Duodenal mucosa (tissue), 2 donors: ENCODE data around the gene QRICH2.
"Not testable (repeated sequence)": the region's sequence is repeated elsewhere in the genome, so short reads cannot be mapped to it uniquely, and the experiment has no call there.

Source experiments
- H3K27ac ChIP-seq: one replicate; pipeline ENCODE4 v1.7.0; 2013; ENCODE audit warnings: low read depth, low read length
- H3K27me3 ChIP-seq, 2 donors: one replicate each; pipeline ENCODE4 v1.7.0; 2013; ENCODE audit warnings: low read length in 2 of 2, control low read depth in 1 of 2; ENCODE audit not compliant: insufficient read depth in 2 of 2, control insufficient read depth in 1 of 2
- H3K36me3 ChIP-seq, 2 donors: one replicate each; pipeline ENCODE4 v1.7.0; 2013; ENCODE audit warnings: low read length in 2 of 2, control low read depth in 1 of 2; ENCODE audit not compliant: insufficient read depth in 2 of 2, control insufficient read depth in 1 of 2
- H3K4me1 ChIP-seq, 2 donors: one replicate each; pipeline ENCODE4 v1.7.0; 2013; ENCODE audit warnings: low read length in 2 of 2, control low read depth in 1 of 2; ENCODE audit not compliant: insufficient read depth in 2 of 2, control insufficient read depth in 1 of 2
- H3K4me3 ChIP-seq, 2 donors: one replicate each; pipeline ENCODE4 v1.7.0; 2013; ENCODE audit warnings: low read length in 2 of 2, low read depth in 1 of 2
- H3K9ac ChIP-seq, 2 donors: one replicate each; pipeline ENCODE4 v1.7.0; 2013; ENCODE audit warnings: low read length in 2 of 2, low read depth in 1 of 2
- H3K9me3 ChIP-seq, 2 donors: one replicate each; pipeline ENCODE4 v1.7.0; 2013; ENCODE audit warnings: low read length in 2 of 2, control low read depth in 1 of 2; ENCODE audit not compliant: control insufficient read depth in 1 of 2

Gene QRICH2

GRCh38 chr17:76247304-76247703 lies 60.8 kb downstream of the QRICH2 start:
- peaks cover 34 to 36% of the 10 kb centered on the region in 2 donors for H3K4me1 ChIP-seq
- H3K36me3 ChIP-seq, result no peaks in the 10 kb centered on the region
- H3K9ac ChIP-seq, result no peak overlapping the region
- no peaks in the 10 kb centered on the region for H3K27me3 ChIP-seq
- H3K9me3 ChIP-seq, result no peaks in the 10 kb centered on the region
- H3K4me3 ChIP-seq, result no peak overlapping the region
- no peak overlapping the region for H3K27ac ChIP-seq

- peak overlapping the region; percentile 4 to 44 for H3K9ac ChIP-seq
- H3K4me1 ChIP-seq, result peaks cover 29 to 33% of the 10 kb centered on the region in 2 donors
- no peaks in the 10 kb centered on the region for H3K9me3 ChIP-seq
- H3K4me3 ChIP-seq, result peak overlapping the region; percentile 18 to 33
- H3K27me3 ChIP-seq, result no peaks in the 10 kb centered on the region
- no peak overlapping the region for H3K27ac ChIP-seq
- no peaks in the 10 kb centered on the region for H3K36me3 ChIP-seq
Observed at GRCh38 chr17:76246080-76247066, 61.7 kb downstream of the QRICH2 start.

GRCh38 chr17:76244721-76245120 lies 63.4 kb downstream of the QRICH2 start:
- peaks cover 28 to 40% of the 10 kb centered on the region in 2 donors for H3K4me1 ChIP-seq

GRCh38 chr17:76243826-76244679 lies 64.0 kb downstream of the QRICH2 start:
- no peaks in the 10 kb centered on the region for H3K36me3 ChIP-seq
- H3K27ac ChIP-seq, result no peak overlapping the region
- no peaks in the 10 kb centered on the region for H3K27me3 ChIP-seq
- H3K4me1 ChIP-seq, result peaks cover 28 to 42% of the 10 kb centered on the region in 2 donors
- H3K9me3 ChIP-seq, result no peaks in the 10 kb centered on the region
- H3K9ac ChIP-seq, result no peak overlapping the region
- H3K4me3 ChIP-seq, result no peak overlapping the region

More at GRCh38 chr17:76244721-76245120, 63.4 kb downstream of the QRICH2 start:
- not testable (repeated sequence) for H3K9me3 ChIP-seq, H3K27me3 ChIP-seq, H3K27ac ChIP-seq, H3K9ac ChIP-seq, H3K4me3 ChIP-seq, H3K36me3 ChIP-seq

- Histone ChIP-seq H3K27ac (no peak overlapping the region), H3K4me1 (peaks cover 17 to 33% of the 10 kb centered on the region in 2 donors), H3K9me3 (no peaks in the 10 kb centered on the region), H3K9ac (peak overlapping the region in 1 of 2 donors; percentile 63), H3K27me3 (no peaks in the 10 kb centered on the region), H3K36me3 (no peaks in the 10 kb centered on the region), H3K4me3 (peak overlapping the region in 1 of 2 donors; percentile 82)
Observed at GRCh38 chr17:76241691-76242255, 66.3 kb downstream of the QRICH2 start.

- H3K4me1 ChIP-seq, result peaks cover 11 to 27% of the 10 kb centered on the region in 2 donors
- no peaks in the 10 kb centered on the region for H3K9me3 ChIP-seq
- no peaks in the 10 kb centered on the region for H3K27me3 ChIP-seq
- H3K27ac ChIP-seq, result no peak overlapping the region
- H3K9ac ChIP-seq, result peak overlapping the region; percentile 55 to 63
- H3K4me3 ChIP-seq, result peak overlapping the region; percentile 72 to 82
- H3K36me3 ChIP-seq, result no peaks in the 10 kb centered on the region
Observed at GRCh38 chr17:76241204-76241538, 66.9 kb downstream of the QRICH2 start.

GRCh38 chr17:76240461-76241203 lies 67.4 kb downstream of the QRICH2 start, which contains the start of gene RNF157:
Gene RNF157 (minus strand): TSS chr17:76240493. CDS start chr17:76240240, 253 bp downstream.
- Histone ChIP-seq H3K4me3 (peak within 1 kb of the TSS; percentile 72 to 82), H3K4me1 (peaks cover 7 to 22% of the 10 kb centered on the region in 2 donors), H3K36me3 (no peaks in the 10 kb centered on the region), H3K9ac (peak within 1 kb of the TSS; percentile 58 to 63), H3K27me3 (no peaks in the 10 kb centered on the region), H3K9me3 (no peaks in the 10 kb centered on the region), H3K27ac (no peak within 1 kb of the TSS)

- peak overlapping the region; percentile 58 to 62 for H3K9ac ChIP-seq
- peaks cover 7 to 20% of the 10 kb centered on the region in 2 donors for H3K4me1 ChIP-seq
- no peak overlapping the region for H3K27ac ChIP-seq
- H3K36me3 ChIP-seq, result no peaks in the 10 kb centered on the region
- H3K4me3 ChIP-seq, result peak overlapping the region; percentile 57 to 69
- no peaks in the 10 kb centered on the region for H3K27me3 ChIP-seq
- H3K9me3 ChIP-seq, result no peaks in the 10 kb centered on the region
Observed at GRCh38 chr17:76239538-76240274, 68.4 kb downstream of the QRICH2 start.
